Type B pancreatic cell (in vitro differentiated cells): Measurements from ENCODE around the gene SYTL2. TPM values are rescaled to one million over a fixed set of nuclear protein-coding genes. Genes with fewer than 3 reads are reported as not detected.

Experiments
- DNase-seq: peaks from one replicate; pipeline ENCODE4 v3.0.0; 2021; ENCODE audit warnings: mixed read lengths; ENCODE audit not compliant: unreplicated experiment; ENCODE audit errors: extremely low spot score
- H3K27ac Mint-ChIP-seq: 2 replicates; pipeline ENCODE4 v1.8.0; 2021; ENCODE audit warnings: mild to moderate bottlenecking, mixed read lengths
- H3K27me3 Mint-ChIP-seq: 2 replicates; pipeline ENCODE4 v1.8.0; 2021; ENCODE audit warnings: mixed read lengths
- H3K36me3 Mint-ChIP-seq: 2 replicates; pipeline ENCODE4 v1.8.0; 2021; ENCODE audit warnings: mixed read lengths
- H3K4me1 Mint-ChIP-seq: one replicate; pipeline ENCODE4 v1.8.0; 2021; ENCODE audit warnings: mixed read lengths; ENCODE audit not compliant: unreplicated experiment
- H3K4me3 Mint-ChIP-seq: 2 replicates; pipeline ENCODE4 v1.8.0; 2021; ENCODE audit warnings: mild to moderate bottlenecking, mixed read lengths
- H3K9me3 Mint-ChIP-seq: 2 replicates; pipeline ENCODE4 v1.8.0; 2021; ENCODE audit warnings: mixed read lengths
- total RNA-seq: library from RNA; stranded (reverse); gene quantifications from 2 replicates; pipeline ENCODE4 v1.2.1, GENCODE V29; 2021; ENCODE audit warnings: low replicate concordance
- TF ChIP-seq, protein P1 (sequence below): fragments of 200-600 bp; sonication (generic); conservative IDR thresholded peaks from 2 replicates; pipeline ENCODE4 v1.5.0; 2021; ENCODE audit warnings: antibody characterized with exemption, mild to moderate bottlenecking

SYTL2 gene
- total RNA-seq, 1 donor from 2014 or later: 30.6 TPM

DNA sequence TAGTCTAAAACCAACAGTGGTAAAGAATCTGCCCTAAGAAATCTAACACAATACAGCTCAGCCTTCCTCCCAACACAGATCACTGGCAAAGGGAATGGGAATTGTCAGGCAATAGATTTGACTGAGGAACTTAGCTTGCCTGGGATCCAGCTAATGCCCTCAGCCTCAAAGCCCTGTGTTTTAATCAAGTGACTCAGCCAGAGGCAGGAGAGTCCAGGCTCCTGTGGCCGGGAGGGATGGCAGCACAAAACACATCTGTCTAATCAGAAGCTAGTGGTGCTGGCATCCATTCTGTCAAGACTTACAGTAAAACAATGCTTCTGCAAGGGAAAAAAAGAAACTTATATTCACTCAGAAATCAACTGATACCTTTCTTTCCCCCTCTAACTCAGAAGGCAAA, 5.6 kb downstream of the SYTL2 start:
- Mint-ChIP-seq H3K9me3 (no peaks in the 10 kb centered on the region), H3K4me1 (peaks cover 17% of the 10 kb centered on the region), H3K4me3 (no peak overlapping the region), H3K36me3 (peaks cover 4% of the 10 kb centered on the region), H3K27me3 (peaks cover 8% of the 10 kb centered on the region), H3K27ac (no peak overlapping the region)
- no peak for DNase-seq
- TF ChIP-seq, protein P1, sequence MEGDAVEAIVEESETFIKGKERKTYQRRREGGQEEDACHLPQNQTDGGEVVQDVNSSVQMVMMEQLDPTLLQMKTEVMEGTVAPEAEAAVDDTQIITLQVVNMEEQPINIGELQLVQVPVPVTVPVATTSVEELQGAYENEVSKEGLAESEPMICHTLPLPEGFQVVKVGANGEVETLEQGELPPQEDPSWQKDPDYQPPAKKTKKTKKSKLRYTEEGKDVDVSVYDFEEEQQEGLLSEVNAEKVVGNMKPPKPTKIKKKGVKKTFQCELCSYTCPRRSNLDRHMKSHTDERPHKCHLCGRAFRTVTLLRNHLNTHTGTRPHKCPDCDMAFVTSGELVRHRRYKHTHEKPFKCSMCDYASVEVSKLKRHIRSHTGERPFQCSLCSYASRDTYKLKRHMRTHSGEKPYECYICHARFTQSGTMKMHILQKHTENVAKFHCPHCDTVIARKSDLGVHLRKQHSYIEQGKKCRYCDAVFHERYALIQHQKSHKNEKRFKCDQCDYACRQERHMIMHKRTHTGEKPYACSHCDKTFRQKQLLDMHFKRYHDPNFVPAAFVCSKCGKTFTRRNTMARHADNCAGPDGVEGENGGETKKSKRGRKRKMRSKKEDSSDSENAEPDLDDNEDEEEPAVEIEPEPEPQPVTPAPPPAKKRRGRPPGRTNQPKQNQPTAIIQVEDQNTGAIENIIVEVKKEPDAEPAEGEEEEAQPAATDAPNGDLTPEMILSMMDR: no peak

DNA sequence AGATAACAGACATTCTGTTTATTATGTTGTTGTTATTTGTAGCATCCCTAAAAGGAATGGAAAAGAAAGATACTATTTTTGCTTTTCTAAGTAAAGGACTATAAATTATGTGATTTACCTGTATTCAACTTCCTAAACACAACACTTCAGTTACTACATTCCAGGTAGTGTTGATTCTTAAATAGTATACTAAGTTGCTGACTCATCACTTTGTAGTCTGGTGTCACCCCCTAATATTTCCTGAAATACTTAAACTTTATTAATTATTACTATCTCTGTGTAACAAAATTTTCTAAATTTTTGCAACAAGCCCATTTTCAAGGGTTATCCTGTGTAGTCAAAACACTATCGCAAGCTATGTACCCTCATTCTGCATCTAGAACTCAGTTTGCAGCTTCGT, 7.0 kb downstream of the SYTL2 start:
- H3K27me3 Mint-ChIP-seq: no peaks in the 10 kb centered on the region
- no peak for DNase-seq
- H3K4me3 Mint-ChIP-seq: no peak overlapping the region
- H3K9me3 Mint-ChIP-seq: no peaks in the 10 kb centered on the region
- peaks cover 2% of the 10 kb centered on the region for H3K4me1 Mint-ChIP-seq
- TF ChIP-seq, protein P1: no peak
- no peak overlapping the region for H3K27ac Mint-ChIP-seq
- H3K36me3 Mint-ChIP-seq: peaks cover 4% of the 10 kb centered on the region

DNA sequence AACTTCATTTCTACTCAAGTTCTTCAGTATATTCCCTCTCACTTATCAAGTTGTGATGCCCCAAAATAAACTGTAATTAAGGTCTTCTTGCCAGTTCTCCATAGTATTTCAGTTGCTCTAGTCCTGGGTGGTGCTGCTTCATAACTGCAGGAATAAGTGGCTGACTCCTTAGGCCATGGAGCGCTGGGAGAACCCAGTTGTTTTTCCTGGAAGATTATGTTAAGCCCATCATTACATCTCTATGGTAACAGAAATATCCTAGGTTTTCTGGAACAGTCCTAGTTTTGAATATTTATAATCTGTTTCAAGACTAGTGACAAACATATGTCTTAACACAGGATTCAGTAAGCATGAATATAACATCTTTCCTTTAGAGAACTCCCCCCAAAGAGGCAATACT, 7.6 kb downstream of the SYTL2 start:
- H3K4me3 Mint-ChIP-seq: no peak overlapping the region
- TF ChIP-seq, protein P1: no peak
- H3K36me3 Mint-ChIP-seq: peaks cover 4% of the 10 kb centered on the region
- H3K27me3 Mint-ChIP-seq: no peaks in the 10 kb centered on the region
- H3K4me1 Mint-ChIP-seq: no peaks in the 10 kb centered on the region
- no peak for DNase-seq
- H3K9me3 Mint-ChIP-seq: no peaks in the 10 kb centered on the region
- H3K27ac Mint-ChIP-seq: no peak overlapping the region

DNA sequence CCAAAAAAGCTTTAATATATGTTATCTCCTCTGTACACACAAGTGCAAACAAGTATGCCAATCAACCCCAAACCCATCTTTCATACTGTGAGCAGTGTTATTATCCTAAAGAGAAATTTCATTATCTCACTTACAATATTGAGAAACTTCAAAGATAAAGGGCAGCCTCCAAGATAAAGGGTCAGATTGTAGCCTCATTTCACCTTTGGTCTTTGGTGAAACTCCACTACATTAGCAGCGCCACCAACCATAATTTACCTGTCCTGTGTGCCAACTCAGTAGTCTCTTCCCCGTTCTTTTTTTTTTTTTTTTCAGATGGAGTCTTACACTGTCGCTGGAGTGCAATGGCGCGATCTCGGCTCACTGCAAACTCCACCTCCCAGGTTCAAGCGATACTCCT, 9.4 kb downstream of the SYTL2 start:
- H3K27ac Mint-ChIP-seq: no peak overlapping the region
- H3K27me3 Mint-ChIP-seq: no peaks in the 10 kb centered on the region
- no peaks in the 10 kb centered on the region for H3K9me3 Mint-ChIP-seq
- no peak overlapping the region for H3K4me3 Mint-ChIP-seq
- TF ChIP-seq, protein P1: no peak
- DNase-seq: no peak
- peaks cover 4% of the 10 kb centered on the region for H3K36me3 Mint-ChIP-seq
- no peaks in the 10 kb centered on the region for H3K4me1 Mint-ChIP-seq

DNA sequence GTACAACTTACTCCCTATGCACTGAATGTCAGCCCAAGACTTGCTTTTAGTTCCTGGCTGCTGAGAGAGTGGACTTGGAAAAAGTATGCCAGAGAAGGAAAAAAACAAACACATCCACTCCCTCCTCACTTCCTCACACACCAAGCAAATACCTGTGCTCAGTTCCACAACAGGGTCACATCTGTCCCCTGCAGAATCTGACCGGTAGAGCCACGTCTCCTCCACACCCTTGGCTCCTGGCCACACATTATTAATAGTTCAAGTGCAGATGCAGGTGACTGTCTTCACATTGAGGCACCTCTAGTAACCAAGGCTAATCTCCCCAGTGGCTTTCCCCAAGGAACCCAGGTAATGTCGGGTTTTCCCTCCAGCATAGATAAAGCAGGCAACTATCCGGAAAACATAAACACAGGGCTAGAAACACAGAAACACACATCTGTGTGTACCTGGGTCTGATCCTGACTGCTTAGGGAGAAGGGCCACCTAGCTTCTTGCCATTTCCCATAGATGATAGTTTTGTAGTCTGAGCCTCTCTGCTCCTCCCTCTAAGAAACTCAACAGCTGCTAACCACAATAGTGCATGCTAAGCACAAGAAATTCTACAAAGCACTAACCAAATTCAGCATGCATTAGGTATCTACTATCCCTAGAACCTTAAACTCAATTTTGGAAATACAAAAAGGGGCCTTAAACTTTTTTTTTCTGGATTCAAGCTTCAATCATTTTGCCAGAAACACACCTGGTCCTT, 10.2 kb downstream of the SYTL2 start:
- no peaks in the 10 kb centered on the region for H3K4me1 Mint-ChIP-seq
- DNase-seq: no peak
- H3K27me3 Mint-ChIP-seq: no peaks in the 10 kb centered on the region
- H3K9me3 Mint-ChIP-seq: no peaks in the 10 kb centered on the region
- H3K36me3 Mint-ChIP-seq: peaks cover 4% of the 10 kb centered on the region
- H3K27ac Mint-ChIP-seq: peak overlapping the region; percentile 8
- no peak overlapping the region for H3K4me3 Mint-ChIP-seq
- TF ChIP-seq, protein P1: no peak

DNA sequence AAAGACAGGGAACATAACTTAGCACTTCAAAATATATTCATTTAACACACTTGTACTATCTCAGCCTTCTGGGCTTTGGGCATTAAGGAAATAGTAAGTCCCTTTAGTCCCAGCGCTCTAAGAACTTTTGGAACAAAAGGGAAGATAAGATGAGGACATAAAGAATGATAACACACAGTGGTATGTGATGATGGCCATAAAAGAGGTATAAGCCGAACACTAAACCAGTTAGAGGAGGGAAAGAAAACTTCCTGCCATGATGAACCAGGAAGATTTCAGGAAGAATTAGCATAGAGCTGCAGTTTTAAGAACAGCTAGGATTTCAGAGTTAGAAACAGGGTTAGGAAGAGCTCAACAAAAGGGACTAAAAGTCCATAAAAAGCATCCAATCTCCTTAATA, 11.8 kb downstream of the SYTL2 start:
- Mint-ChIP-seq H3K4me3 (no peak overlapping the region), H3K27ac (no peak overlapping the region), H3K9me3 (no peaks in the 10 kb centered on the region), H3K4me1 (no peaks in the 10 kb centered on the region), H3K36me3 (peaks cover 4% of the 10 kb centered on the region), H3K27me3 (no peaks in the 10 kb centered on the region)
- DNase-seq: no peak
- TF ChIP-seq, protein P1: no peak
